ENCODE data around the gene HIVEP3.

DNA sequence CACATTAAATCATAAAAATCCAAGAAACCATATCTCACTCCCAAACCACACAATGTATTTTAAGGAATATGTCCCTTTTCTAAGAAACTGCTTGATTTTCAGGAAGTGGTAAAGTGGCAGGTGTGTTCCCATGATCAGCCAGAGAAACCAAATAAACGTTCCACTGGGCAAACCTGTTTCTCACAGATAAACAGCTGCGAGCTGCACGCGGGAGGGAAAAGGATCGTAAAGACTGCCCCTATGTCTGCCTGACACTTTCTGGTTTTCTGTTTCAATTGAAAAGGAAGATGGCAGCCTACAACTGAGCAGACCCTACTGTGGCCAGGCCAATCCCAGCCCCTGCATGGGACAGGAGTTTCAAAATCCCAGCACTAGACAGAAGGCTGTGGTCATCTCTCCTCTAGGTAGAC is 36.6 kb downstream of the HIVEP3 start:
- TF ChIP-seq, protein P1, sequence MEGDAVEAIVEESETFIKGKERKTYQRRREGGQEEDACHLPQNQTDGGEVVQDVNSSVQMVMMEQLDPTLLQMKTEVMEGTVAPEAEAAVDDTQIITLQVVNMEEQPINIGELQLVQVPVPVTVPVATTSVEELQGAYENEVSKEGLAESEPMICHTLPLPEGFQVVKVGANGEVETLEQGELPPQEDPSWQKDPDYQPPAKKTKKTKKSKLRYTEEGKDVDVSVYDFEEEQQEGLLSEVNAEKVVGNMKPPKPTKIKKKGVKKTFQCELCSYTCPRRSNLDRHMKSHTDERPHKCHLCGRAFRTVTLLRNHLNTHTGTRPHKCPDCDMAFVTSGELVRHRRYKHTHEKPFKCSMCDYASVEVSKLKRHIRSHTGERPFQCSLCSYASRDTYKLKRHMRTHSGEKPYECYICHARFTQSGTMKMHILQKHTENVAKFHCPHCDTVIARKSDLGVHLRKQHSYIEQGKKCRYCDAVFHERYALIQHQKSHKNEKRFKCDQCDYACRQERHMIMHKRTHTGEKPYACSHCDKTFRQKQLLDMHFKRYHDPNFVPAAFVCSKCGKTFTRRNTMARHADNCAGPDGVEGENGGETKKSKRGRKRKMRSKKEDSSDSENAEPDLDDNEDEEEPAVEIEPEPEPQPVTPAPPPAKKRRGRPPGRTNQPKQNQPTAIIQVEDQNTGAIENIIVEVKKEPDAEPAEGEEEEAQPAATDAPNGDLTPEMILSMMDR (IDR thresholded peaks at IDR 0.05) = no peak
- TF ChIP-seq POLR2A (IDR thresholded peaks at IDR 0.05) = no peak
- TF ChIP-seq POLR2AphosphoS5 (IDR thresholded peaks at IDR 0.05; ENCODE audit: insufficient read depth in 1 of 2, low read depth in 1 of 2) = no peak
